ENCODE data around the gene ACSL5. TPM values are rescaled to one million over a fixed set of nuclear protein-coding genes. Genes with fewer than 3 reads are reported as not detected.
A peak's percentile ranks its signal among the peaks of the same experiment; 100 is the strongest.
"Not testable (repeated sequence)": the region's sequence is repeated elsewhere in the genome, so short reads cannot be mapped to it uniquely, and the experiment has no call there.

ACSL5 gene
- total and polyA plus RNA-seq, 10 of the 15 experiments (the other 5 are each of a cell fraction or from before 2014, with no cell fraction given): 22.3 to 57.0 (median 46.4) TPM

DNA sequence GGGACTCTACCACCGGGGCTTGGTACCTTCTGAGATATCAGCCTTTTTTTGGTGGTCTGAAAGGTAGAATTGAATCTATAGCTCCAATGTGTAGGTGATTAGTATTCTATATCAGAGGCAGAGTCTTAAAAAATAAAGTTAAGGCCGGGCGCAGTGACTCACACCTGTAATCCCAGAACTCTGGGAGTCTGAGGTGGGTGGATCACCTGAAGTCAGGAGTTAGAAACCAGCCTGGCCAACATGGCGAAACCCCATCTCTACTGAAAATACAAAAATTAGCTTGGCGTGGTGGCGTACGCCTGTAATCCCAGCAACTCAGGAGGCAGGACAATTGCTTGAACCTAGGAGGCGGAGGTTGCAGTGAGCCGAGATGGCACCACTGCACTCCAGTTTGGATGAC lies 3.2 kb downstream of the ACSL5 start:
- FAIRE-seq; H3K27me3 ChIP-seq (replicated peaks in 1 of 2; ENCODE audit: control insufficient read depth in 2 of 2, insufficient read depth in 2 of 2, low read length in 1 of 2); ATAC-seq; DNase-seq (ENCODE audit: low read depth, low spot score); H3K36me3 ChIP-seq (ENCODE audit: control insufficient read depth in 2 of 2, insufficient read depth in 2 of 2, low read length in 1 of 2); BruUV-seq (replicated peaks); H3K4me1 ChIP-seq (ENCODE audit: control insufficient read depth, insufficient read depth, low read length); H4K20me1 ChIP-seq (ENCODE audit: control insufficient read depth, insufficient read depth); H2AFZ ChIP-seq (ENCODE audit: control insufficient read depth, low read depth, low read length); H3K9me3 ChIP-seq (replicated peaks; ENCODE audit: control insufficient read depth, insufficient read depth, low read length); in situ Hi-C loops (cut with MboI): not testable (repeated sequence)
- H3K79me2 ChIP-seq (ENCODE audit: control insufficient read depth, insufficient read depth, low read length): peaks cover 45% of the 10 kb centered on the region
- ChIA-PET SMC1A (ENCODE audit: uncharacterized antibody, unreplicated experiment) (interaction anchor here (0.8 to 2.3 kb wide), 4 partner anchors 11 to 65 kb away, joined by 3 to 24 read pairs (median 4); no protein-coding TSS in a partner anchor), POLR2A (interaction anchor here (2.4 kb wide), 1 partner anchor 10 kb away, joined by 17 read pairs; no protein-coding TSS in a partner anchor), RAD21 (ENCODE audit: unreplicated experiment) (interaction anchor here (2.0 to 3.1 kb wide), 2 partner anchors 12 to 95 kb away, joined by 5 to 14 read pairs; no protein-coding TSS in a partner anchor), CTCF (interaction anchor here (0.6 to 4.5 kb wide), 3 partner anchors 9 to 162 kb away, joined by 3 to 36 read pairs (median 24); no protein-coding TSS in a partner anchor)
- H3K9ac ChIP-seq (ENCODE audit: control insufficient read depth, insufficient read depth, low read length): peak overlapping the region; percentile 98
- peak overlapping the region; percentile 93 for H3K4me2 ChIP-seq (ENCODE audit: control insufficient read depth, insufficient read depth)
- H3K27ac ChIP-seq (ENCODE audit: control insufficient read depth, insufficient read depth): peak overlapping the region; percentile 95
- peak overlapping the region; percentile 99 for H3K4me3 ChIP-seq
- intact Hi-C loops (cut with micrococcal nuclease; ENCODE audit: unreplicated experiment): loop anchor here (5.0 kb wide), 1 partner anchor 70 kb away; the partner anchor contains the start of genes VTI1A and ZDHHC6
- TF ChIP-seq, protein P1, sequence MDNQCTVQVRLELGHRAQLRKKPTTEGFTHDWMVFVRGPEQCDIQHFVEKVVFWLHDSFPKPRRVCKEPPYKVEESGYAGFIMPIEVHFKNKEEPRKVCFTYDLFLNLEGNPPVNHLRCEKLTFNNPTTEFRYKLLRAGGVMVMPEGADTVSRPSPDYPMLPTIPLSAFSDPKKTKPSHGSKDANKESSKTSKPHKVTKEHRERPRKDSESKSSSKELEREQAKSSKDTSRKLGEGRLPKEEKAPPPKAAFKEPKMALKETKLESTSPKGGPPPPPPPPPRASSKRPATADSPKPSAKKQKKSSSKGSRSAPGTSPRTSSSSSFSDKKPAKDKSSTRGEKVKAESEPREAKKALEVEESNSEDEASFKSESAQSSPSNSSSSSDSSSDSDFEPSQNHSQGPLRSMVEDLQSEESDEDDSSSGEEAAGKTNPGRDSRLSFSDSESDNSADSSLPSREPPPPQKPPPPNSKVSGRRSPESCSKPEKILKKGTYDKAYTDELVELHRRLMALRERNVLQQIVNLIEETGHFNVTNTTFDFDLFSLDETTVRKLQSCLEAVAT (IDR thresholded peaks at IDR 0.05): 0 out of 2 replicates have a peak, but pooled peaks have one; percentile 30
- WGBS (ENCODE audit: insufficient coverage, insufficient replicate concordance, low lambda C conversion rate, missing lambda C conversion rate): 67% methylated on average over 9 of the region's 9 CpGs

- Histone ChIP-seq H3K4me1 (ENCODE audit: control insufficient read depth, insufficient read depth, low read length) (peaks cover 6% of the 10 kb centered on the region), H3K4me3 (no peak overlapping the region), H3K9me3 (replicated peaks; ENCODE audit: control insufficient read depth, insufficient read depth, low read length) (no peaks in the 10 kb centered on the region), H3K27ac (ENCODE audit: control insufficient read depth, insufficient read depth) (no peak overlapping the region), H4K20me1 (ENCODE audit: control insufficient read depth, insufficient read depth) (no peaks in the 10 kb centered on the region), H3K27me3 (replicated peaks in 1 of 2; ENCODE audit: control insufficient read depth in 2 of 2, insufficient read depth in 2 of 2, low read length in 1 of 2) (no peaks in the 10 kb centered on the region), H3K36me3 (ENCODE audit: control insufficient read depth in 2 of 2, insufficient read depth in 2 of 2, low read length in 1 of 2) (peaks cover 0 to 3% of the 10 kb centered on the region in 2 experiments; a peak in 2 of 4 replicates), H2AFZ (ENCODE audit: control insufficient read depth, low read depth, low read length) (no peak overlapping the region), H3K4me2 (ENCODE audit: control insufficient read depth, insufficient read depth) (no peak overlapping the region), H3K9ac (ENCODE audit: control insufficient read depth, insufficient read depth, low read length) (no peak overlapping the region), H3K79me2 (ENCODE audit: control insufficient read depth, insufficient read depth, low read length) (peaks cover 47% of the 10 kb centered on the region)
- DNase-seq (ENCODE audit: low read depth, low spot score): no peak
- FAIRE-seq: no peak
- CTCF ChIA-PET: interaction anchor here (1.3 to 1.5 kb wide), 2 partner anchors 56 to 92 kb away, joined by 3 to 4 read pairs; no protein-coding TSS in a partner anchor
- WGBS (ENCODE audit: insufficient coverage, insufficient replicate concordance, low lambda C conversion rate, missing lambda C conversion rate): 86% methylated on average over 8 of the region's 8 CpGs
- SMC1A ChIA-PET (ENCODE audit: uncharacterized antibody, unreplicated experiment): interaction anchor here (0.6 to 0.9 kb wide), 2 partner anchors 55 to 101 kb away, joined by 3 to 4 read pairs; no protein-coding TSS in a partner anchor
- POLR2A ChIA-PET: no interaction called here
- no peak for ATAC-seq
- intact Hi-C loops (cut with micrococcal nuclease; ENCODE audit: unreplicated experiment) (loop anchor here (5.0 kb wide), 1 partner anchor 68 kb away; the partner anchor contains the start of genes VTI1A and ZDHHC6), in situ Hi-C loops (cut with MboI) (no loop called here)
- no TSS peak for BruUV-seq (replicated peaks)
- RAD21 ChIA-PET (ENCODE audit: unreplicated experiment): no interaction called here
- TF ChIP-seq, protein P2, sequence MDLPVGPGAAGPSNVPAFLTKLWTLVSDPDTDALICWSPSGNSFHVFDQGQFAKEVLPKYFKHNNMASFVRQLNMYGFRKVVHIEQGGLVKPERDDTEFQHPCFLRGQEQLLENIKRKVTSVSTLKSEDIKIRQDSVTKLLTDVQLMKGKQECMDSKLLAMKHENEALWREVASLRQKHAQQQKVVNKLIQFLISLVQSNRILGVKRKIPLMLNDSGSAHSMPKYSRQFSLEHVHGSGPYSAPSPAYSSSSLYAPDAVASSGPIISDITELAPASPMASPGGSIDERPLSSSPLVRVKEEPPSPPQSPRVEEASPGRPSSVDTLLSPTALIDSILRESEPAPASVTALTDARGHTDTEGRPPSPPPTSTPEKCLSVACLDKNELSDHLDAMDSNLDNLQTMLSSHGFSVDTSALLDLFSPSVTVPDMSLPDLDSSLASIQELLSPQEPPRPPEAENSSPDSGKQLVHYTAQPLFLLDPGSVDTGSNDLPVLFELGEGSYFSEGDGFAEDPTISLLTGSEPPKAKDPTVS (IDR thresholded peaks at IDR 0.05; ENCODE audit: low read depth, low read length): no peak
- TF ChIP-seq NR2F1 (conservative IDR thresholded peaks at IDR 0.05) (no peak), IKZF1 (conservative IDR thresholded peaks at IDR 0.05) (no peak)
Observed at GRCh38 chr10:112379635-112380296, 5.8 kb downstream of the ACSL5 start.

Data from GM12878 (cell line).